COLO668 (cell line): ENCODE data around the gene SDF2L1.
"Not testable (repeated sequence)": the region's sequence is repeated elsewhere in the genome, so short reads cannot be mapped to it uniquely, and the experiment has no call there.

ENCODE experiments used
- DNase-seq: peaks from one replicate; lab custom pipeline; 2025; ENCODE audit not compliant: unreplicated experiment; lab: John Stamatoyannopoulos, UW

SDF2L1 gene

GRCh38 chr22:21635771-21636510, 6.2 kb upstream of the SDF2L1 start:
- DNase-seq: no peak

DNA sequence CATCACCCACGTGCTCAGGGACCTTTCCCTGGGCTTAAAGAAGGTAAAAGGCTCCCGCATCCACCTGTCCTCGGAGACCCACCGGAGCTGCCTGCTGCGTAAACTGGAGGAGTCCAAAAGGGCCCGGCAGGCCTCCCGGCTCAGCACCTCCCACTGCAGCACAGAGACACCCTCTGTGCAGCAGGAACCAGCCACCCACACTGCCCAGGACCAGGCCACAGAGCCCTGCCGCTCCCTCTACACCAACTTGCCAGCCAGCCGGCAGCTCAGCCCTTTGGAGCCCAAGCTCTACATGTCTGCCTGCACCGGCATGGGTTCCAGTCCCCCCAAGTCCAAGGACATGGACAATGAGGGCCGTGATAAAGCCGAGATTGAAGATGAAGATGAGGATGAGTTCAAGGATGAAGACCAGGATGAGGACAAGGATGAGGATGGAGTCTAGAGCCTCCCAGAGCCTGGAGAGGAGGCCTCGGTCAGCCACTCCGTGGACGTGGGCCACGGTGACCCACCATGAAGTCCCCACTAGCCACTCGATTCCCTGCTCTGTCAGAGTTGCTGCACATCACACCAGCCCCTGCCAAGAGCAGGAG, 5.4 kb upstream of the SDF2L1 start:
- DNase-seq: no peak

DNA sequence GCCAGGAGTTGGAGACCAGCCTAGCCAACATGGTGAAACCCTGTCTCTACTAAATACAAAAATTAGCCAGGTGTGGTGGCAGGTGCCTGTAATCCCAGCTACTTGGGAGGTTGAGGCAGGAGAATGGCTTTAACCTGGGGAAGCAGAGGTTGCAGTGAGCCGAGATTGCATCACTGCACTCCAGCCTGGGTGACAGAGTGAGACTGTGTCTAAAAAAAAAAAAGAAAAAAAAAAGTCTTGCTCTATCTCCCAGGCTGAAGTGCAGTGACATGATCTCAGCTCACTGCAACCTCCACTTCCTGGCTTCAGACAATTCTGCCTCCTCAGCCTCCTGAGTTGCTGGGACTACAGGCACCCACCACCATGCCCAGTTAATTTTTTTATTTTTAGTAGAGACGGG, 4.7 kb upstream of the SDF2L1 start:
- DNase-seq: not testable (repeated sequence)

GRCh38 chr22:21639359-21639758, 2.7 kb upstream of the SDF2L1 start:
- no peak for DNase-seq

- no peak for DNase-seq
These were observed 1.3 kb upstream of the SDF2L1 start for GRCh38 chr22:21640810-21641209.

DNA sequence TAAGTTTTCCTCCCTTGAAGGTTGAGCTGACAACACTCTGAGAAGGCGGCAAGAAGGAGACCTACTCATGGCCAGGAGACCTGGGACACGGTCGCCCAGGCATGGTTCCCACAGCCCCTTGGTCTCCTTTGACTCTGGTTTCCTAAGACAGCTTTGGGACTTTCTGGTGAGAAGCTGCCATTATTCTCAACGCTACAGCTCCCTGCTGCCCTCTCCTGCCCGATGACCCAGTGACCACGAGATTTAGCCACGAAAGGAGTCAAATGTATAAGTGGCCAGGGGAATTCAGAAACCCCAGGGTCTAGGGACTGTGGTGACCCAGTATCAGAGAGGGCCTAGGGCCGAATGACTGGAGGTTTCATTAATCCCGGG, 699 bp upstream of the SDF2L1 start:
- DNase-seq: peak; percentile 43

- DNase-seq: peak; percentile 80
These were observed 714 bp downstream of the SDF2L1 start for GRCh38 chr22:21642584-21643448.

GRCh38 chr22:21643533-21644357, 1.6 kb downstream of the SDF2L1 start:
- no peak for DNase-seq

DNA sequence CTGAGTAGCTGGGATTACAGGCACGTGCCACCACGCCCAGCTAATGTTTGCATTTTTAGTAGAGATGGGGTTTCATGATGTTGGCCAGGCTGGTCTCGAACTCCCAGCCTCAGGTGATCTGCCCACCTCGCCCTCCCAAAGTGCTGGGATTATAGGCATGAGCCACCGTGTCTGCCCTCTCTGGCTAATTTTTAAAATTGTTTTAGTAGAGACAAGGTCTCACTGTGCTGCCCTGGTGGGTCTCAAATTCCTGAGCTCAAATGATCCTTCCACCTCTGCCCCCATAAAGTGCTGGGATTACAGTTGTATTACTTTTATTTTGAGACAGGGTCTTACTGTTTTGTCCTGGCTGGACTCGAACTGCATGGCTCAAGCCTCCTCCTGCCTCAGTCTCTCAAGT, 3.4 kb downstream of the SDF2L1 start:
- DNase-seq: not testable (repeated sequence)

DNA sequence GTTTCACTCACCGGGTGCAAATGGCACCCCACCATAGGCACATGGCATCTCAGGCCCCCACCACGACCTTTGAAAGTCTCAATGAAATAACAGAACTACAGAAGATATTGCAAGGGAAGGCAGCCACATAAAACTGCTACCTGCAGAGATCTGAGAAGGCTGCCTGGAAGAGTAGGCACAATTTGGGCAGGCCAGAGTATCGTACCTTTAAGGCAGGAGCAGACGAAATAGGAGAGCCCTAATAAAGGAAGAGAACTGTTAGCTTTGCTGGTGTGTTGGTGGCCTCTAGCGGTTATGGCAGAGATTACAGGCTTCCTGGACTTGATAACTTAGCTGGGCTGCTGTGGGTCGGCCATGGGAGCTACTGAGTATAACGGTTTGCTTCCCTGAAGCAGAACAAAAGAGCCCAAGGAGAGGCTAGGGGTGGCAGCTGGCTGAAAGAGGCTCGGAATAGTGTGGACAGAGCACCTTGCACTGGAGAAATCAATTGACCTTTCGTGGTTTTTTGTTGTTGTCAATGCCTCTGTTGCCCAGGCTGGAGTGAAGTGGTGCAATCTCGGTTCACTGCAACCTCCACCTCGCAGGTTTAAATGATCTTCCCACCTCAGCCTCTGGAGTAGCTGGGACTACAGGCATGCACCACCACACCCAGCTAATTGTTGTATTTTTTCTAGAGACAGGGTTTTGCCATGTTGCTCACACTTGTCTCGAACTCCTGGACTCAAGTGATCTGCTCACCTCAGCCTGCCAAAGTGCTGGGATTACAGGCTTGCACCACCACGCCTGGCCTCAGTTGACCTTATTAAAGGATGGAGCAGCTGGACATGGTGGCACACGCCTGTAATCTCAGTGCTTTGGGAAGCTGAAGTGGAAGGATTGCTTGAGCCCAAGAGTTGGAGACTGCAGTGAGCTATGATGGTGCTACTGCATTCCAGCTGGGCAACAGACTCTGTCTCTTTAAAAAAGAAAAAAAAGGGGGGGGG, 4.8 kb downstream of the SDF2L1 start:
- DNase-seq: peak; percentile 72

DNA sequence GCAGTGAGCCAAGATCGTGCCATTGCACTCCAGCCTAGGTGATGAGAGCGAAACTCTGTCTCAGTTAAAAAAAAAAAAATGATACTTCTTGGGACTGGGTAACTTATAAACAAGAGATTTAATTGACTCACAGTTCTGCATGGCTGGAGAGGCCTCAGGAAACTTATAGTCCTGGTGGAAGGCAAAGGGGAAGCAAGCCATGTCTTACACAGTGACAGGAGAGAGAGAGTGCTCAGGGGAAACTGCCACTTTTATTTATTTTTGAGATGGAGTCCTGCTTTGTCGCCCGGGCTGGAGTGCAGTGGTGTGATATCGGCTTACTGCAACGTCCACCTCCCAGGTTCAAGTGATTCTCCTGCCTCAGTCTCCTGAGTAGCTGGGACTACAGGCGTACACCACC, 8.2 kb downstream of the SDF2L1 start:
- DNase-seq: no peak

DNA sequence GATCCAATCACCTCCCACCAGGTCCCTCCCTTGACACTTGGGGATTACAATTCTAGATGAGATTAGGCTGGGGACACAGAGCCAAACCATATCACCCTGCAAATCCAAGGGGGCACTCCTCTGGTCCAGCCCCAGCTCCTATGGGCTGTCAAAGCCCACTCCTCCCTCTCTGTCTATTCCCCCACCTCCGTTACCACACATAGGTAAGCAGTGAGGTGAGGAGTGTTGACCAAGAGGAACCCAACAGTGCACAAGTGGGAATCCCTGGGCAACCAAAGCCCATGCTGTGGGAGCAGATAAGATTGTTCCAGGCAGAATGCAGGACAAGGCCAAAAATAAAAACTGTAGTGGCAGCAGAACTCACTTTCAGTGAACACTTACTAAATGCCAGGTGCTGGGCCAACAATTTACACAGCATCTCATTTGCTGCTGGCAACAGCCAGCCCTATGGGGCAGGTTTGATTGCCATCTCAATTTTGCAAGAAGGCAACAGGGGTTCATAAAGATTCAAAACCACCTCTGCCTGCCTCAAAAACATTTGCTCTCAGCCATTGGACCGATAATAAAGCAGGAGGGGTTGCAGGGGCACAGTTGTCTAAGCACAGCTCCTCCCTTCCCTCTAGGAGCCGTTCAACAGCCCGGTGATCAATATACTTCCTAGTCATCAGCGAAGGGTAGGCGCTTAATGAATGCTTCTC, 8.9 kb downstream of the SDF2L1 start:
- DNase-seq: peak; percentile 51

- peak; percentile 62 for DNase-seq
These were observed 9.5 kb downstream of the SDF2L1 start for GRCh38 chr22:21651521-21652009.

DNA sequence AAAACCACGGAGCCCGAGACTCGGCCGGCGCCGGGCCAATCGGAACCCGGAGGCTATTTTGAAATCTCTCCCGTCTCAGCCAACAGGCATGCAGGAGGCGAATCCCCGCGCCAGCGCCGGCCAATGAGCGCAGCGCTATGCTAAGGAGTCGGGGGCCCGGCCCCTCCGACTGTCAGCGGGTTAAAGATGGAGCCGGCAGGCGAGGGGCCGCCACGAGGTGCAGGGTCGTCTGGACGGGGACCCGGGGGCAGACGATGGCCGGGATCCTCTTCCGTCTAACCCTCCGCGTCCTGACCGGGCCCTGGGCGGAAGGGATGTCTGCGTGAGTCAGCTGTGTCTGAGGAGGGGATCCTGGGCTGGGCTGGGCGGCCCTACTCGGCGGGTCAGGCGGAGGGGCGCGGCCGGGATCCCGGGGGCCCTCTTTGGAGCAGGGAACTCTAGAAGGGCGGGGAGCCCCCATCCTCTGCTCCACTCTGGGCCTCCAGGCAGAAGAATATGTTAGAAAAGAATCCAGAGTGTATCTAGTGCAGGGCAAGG, 10.0 kb downstream of the SDF2L1 start:
- DNase-seq: peak; percentile 92

- DNase-seq: peak; percentile 25
These were observed 10.7 kb downstream of the SDF2L1 start for GRCh38 chr22:21652547-21653545.

- no peak for DNase-seq
These were observed 14.9 kb downstream of the SDF2L1 start for GRCh38 chr22:21657020-21657359.

DNA sequence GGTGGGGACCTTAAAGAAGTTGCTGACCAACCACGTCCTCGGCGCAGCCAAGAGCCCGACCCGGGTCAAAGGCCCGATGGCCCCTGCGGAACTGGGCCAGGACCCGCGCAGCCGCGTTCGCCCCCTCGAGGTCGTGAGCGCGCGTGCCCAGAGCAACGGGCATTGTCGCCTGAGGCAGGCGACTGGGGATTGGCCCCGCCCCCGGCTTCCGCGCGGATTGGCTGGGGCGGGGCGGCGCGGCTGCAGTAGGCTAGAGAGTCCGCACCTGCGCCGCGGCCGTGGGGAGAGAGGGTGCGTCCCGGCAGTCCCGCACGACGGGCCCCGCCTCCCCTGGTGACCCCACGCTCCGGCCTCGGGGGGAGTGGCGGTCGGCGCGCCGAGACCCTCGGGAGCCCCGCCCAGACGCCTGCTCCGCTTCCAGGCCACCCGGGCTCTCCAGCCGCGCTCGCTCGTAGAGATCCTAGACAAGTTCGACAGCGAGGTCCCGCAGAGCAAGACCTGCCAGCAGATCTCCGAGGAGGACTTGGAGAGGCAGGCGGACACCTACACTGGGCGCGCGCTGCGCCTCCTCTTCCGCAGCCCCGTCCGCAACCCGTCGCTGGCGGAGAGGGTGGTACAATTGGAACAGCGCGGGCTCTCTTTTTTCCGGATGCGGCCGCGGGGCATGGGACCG, 15.4 kb downstream of the SDF2L1 start:
- DNase-seq: peak; percentile 96
